HG02885 (cell line): ENCODE measurements around the gene ZNF362.
A peak's percentile ranks its signal among the peaks of the same experiment; 100 is the strongest.
"Not testable (repeated sequence)": the region's sequence is repeated elsewhere in the genome, so short reads cannot be mapped to it uniquely, and the experiment has no call there.

Source experiments
- ATAC-seq: cut with Tn5 transposase; IDR thresholded peaks from one replicate; pipeline ENCODE4 v1.9.1; 2021; ENCODE audit warnings: mild to moderate bottlenecking; ENCODE audit not compliant: unreplicated experiment, poor library complexity

ZNF362 gene

GRCh38 chr1:33281554-33282303, 25.4 kb downstream of the ZNF362 start:
- no peak for ATAC-seq

GRCh38 chr1:33282791-33283190, 26.5 kb downstream of the ZNF362 start:
- no peak for ATAC-seq

GRCh38 chr1:33284049-33284448, 27.8 kb downstream of the ZNF362 start:
- ATAC-seq: no peak

- ATAC-seq: no peak
Observed at GRCh38 chr1:33286451-33287185, 30.3 kb downstream of the ZNF362 start.

- no peak for ATAC-seq
Observed at GRCh38 chr1:33287317-33287716, 31.0 kb downstream of the ZNF362 start.

- no peak for ATAC-seq
Observed at GRCh38 chr1:33288976-33289857, 32.9 kb downstream of the ZNF362 start.

- no peak for ATAC-seq
Observed at GRCh38 chr1:33289858-33290154, 33.5 kb downstream of the ZNF362 start.

- not testable (repeated sequence) for ATAC-seq
Observed at GRCh38 chr1:33290615-33291014, 34.3 kb downstream of the ZNF362 start.

GRCh38 chr1:33292726-33293340, 36.5 kb downstream of the ZNF362 start:
- ATAC-seq: no peak

- no peak for ATAC-seq
Observed at GRCh38 chr1:33294071-33295010, 38.0 kb downstream of the ZNF362 start.

- no peak for ATAC-seq
Observed at GRCh38 chr1:33295023-33295422, 38.7 kb downstream of the ZNF362 start.

GRCh38 chr1:33295450-33296081, 39.3 kb downstream of the ZNF362 start:
- peak; percentile 65 for ATAC-seq

GRCh38 chr1:33296082-33296458, 39.8 kb downstream of the ZNF362 start:
- no peak for ATAC-seq

GRCh38 chr1:33296824-33297223, 40.5 kb downstream of the ZNF362 start:
- ATAC-seq: no peak

- no peak for ATAC-seq
Observed at GRCh38 chr1:33297911-33298622, 41.8 kb downstream of the ZNF362 start.

GRCh38 chr1:33298623-33299277, 42.5 kb downstream of the ZNF362 start:
- ATAC-seq: no peak

GRCh38 chr1:33299461-33300155, 43.3 kb downstream of the ZNF362 start:
- no peak for ATAC-seq
